NCI-H1417 (cell line): Measurements from ENCODE around the gene PINLYP.

Experiments used
- DNase-seq, 3 experiments: peaks; one replicate each; lab custom pipeline; 2025; lab: John Stamatoyannopoulos, UW

PINLYP gene

DNA sequence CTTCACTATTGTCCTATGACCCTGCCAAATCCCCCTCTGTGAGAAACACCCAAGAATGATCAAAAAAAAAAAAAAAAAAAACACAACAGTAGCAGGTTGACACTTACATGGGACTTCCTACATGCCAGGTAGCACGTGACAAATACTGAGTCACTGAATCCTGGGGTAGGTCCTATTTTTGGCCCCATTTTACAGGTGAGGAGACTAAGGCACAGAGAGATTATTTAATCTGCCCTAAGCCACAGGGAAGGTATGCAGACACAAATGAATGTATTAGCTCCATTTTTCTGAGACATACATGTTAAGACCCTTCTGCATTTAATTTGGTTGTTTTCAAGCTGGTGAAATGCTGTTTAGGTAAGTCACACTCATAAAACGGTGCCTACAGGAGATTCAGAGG, 26.9 kb upstream of the PINLYP start:
- no peak for DNase-seq

- DNase-seq, result no peak
Measured at GRCh38 chr19:43551399-43552197, 24.0 kb upstream of the PINLYP start.

DNA sequence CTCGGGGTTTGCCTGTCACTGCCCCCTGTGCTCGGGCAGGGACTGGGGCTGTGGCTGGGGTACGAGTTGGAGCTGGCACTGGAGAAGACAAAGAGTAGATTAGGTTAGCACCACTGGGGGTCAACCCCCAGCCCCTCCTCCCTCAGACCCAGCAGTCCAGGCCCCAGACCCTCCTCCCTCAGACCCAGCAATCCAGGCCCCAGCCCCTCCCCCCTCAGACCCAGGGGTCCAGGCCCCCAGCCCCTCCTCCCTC, 23.5 kb upstream of the PINLYP start:
- no peak for DNase-seq

DNA sequence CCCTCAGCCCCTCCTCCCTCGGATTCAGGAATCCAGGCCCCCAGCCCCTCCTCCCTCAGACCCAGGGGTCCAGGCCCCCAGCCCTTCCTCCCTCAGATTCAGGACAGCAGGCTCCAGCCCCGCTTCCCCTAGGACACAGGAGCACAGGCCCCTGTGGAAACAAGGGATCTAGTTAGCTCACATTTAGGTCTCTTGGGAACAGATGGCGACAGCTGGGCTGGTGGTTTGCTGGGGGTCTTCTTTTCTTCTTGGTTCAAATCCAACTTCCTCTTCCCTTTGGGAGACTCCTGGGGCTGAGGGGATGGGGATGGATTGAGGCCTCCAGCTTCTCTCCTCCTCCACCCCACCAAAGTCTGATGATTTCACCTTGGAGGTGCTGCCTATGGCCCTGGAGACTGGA, 23.0 kb upstream of the PINLYP start:
- no peak for DNase-seq

- DNase-seq, result no peak
Measured at GRCh38 chr19:43553656-43554055, 21.9 kb upstream of the PINLYP start.

DNA sequence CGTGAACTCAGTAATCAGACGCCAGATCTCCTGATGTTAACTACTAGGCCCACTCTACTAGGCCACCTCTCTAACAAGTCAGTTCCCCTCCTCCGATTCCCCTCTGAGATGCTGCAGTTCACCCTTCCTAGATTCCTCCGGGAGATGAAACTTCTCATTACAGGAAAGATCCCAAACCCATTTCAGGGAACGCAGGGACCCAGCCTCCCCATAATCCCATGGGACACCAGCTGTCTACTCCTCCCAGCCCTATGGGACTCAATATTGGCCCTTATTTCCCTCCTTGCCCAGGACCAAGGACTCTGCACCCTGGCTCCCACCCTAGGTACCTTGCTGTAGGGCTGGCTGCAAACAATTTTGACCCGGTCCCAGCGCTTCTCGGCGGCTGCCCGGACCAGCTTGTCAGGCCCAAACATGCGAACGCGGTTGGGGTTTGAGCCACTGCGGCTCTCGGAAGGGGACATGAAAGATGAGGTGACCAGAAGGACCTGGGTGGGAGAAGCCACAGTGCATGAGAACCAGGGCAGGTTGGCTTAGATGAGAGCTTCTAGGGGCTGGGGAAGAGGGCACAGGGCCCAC, 21.2 kb upstream of the PINLYP start:
- peak in 1 of 3 experiments; percentile 1 for DNase-seq

DNA sequence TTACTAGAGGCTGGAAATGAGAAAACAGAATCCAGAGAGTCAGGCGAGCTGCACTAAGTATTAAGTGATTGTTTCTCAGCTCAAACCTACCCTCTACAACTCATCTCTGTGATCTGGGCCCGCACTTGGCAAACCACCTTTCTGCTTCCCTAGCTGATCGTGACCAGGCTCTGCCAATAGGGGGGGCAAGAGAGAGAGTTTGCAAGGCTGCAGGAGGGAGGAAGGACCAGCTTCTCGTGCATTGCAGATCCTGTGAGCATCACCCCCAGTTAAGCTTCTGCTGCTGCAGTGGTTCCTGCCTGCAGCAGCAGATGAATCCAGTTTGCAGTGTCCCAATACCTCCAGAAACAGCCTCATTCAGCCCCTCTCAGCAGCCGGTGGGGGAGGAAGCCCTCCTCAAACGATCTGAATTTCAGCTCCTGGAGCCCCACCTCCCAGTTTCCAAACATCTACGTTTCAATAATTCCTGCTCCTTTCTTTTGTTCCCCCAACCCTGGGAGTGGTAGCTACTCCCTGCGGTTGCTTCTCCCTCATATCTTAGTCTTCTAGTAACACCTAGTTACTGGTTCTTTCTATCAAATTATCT, 20.3 kb upstream of the PINLYP start:
- DNase-seq, result peak; percentile 28 to 77 (median 57)

DNA sequence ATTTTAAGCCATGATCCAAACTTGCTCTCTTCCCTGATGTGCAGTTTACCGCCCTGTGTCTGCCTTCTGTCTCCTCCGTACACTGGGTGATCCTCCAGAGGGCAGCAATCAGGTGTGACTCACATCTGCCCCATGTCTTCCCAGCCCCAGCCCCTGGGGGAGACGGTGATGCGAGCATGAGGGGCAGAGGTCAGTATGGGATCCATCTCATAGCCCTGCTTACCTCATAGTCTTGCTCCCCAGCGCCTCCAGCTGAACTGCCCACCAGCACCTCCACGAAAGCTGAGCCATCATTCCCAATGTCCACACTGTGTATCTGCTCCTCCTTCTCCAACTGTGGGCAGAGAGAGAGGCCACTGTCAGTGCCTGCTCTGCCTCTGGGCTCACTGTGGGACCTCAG, 14.9 kb upstream of the PINLYP start:
- no peak for DNase-seq

- no peak for DNase-seq
Measured at GRCh38 chr19:43561139-43561970, 14.2 kb upstream of the PINLYP start.

DNA sequence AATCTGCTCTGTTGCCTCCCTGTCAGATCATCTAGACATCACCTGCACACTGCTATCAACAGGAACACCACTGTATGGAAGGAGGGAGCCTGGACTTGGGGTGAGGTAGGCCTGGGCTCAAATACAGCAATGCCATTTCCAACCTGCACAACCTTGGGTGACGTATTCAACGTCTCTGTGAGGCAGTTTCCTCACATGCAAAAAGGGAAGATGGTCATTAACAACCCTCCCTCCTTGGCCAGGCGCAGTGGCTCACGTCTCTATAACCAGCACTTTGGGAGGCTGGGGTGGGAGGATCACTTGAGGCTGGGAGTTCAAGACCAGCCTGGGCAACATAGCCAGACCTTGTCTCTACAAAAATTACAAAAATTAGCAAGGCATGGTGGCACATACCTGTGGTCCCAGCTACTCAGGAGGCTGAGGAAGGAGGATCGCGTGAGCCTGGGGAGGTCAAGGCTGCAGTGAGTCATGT, 13.3 kb upstream of the PINLYP start:
- no peak for DNase-seq

GRCh38 chr19:43562698-43563241, 12.8 kb upstream of the PINLYP start:
- peak in 2 of 3 experiments; percentile 50 to 81 for DNase-seq

- peak in 1 of 3 experiments; percentile 29 for DNase-seq
Measured at GRCh38 chr19:43563816-43564457, 11.7 kb upstream of the PINLYP start.

- DNase-seq, result no peak
Measured at GRCh38 chr19:43564800-43565199, 10.8 kb upstream of the PINLYP start.

GRCh38 chr19:43569657-43570056, 5.9 kb upstream of the PINLYP start:
- DNase-seq, result no peak

DNA sequence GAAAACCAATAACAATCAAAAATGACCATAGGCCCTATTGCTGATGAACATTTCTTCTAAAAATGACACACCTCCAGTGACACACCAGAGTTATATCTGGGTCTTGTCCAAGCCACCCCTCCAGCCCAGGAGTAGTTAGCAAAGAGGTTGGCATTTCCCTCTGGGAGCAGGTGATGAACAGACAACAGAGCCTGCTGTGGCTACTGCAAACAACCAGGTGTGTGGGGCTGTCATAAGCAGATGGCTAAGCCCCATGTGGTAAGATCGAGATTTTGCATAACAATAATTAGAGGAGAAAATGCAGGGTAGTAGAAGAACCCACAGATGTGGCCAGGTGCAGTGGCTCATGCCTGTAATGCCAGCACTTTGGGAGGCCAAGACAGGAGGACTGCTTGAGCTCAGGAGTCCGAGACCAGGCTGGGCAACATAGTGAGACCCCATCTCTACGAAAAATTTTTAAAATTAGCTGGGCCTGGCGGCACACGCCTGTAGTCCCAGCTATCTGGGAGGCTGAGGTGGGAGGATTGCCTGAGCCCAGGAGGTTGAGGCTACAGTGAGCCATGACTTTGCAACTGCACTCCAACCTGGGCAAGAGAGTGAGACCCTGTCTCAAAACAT, 5.3 kb upstream of the PINLYP start:
- peak in 2 of 3 experiments; percentile 62 to 88 for DNase-seq

GRCh38 chr19:43572171-43572588, 3.4 kb upstream of the PINLYP start:
- DNase-seq, result peak in 2 of 3 experiments; percentile 56 to 86

DNA sequence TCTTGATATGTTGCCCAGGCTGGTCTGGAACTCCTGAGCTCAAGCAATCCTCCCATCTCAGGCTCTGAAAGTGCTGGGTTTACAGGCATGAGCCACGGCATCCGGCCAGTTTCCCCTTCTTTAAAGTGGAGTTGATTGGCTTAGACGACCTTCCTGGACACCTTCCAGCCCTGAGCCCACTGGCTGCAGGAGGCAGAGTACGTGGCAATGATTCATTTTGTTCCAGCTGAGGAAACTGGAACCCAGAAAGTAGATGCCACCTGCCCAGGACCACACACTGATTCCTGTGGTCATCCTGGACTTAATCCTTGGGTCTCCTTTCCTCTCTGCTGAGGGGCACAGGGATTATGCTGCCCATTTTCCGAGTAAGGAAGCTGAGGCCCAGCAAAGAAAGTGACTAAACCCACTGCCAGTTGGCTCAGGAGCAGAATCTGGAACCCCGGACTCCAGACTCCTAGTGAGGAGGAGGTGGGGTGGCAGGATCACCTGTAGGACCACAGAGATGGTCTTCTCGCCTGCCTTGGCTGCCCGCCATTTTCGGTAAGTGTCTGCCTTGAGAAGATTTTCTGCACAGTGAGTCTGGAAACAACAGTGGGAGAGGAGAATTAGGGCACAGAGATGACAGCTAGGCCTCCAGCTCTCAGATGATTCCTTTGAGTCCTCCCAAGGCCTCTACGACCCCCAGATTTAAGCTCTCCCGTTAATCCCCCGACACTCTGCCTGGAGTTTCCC, 1.0 kb upstream of the PINLYP start:
- peak in 1 of 3 experiments; percentile 49 for DNase-seq

DNA sequence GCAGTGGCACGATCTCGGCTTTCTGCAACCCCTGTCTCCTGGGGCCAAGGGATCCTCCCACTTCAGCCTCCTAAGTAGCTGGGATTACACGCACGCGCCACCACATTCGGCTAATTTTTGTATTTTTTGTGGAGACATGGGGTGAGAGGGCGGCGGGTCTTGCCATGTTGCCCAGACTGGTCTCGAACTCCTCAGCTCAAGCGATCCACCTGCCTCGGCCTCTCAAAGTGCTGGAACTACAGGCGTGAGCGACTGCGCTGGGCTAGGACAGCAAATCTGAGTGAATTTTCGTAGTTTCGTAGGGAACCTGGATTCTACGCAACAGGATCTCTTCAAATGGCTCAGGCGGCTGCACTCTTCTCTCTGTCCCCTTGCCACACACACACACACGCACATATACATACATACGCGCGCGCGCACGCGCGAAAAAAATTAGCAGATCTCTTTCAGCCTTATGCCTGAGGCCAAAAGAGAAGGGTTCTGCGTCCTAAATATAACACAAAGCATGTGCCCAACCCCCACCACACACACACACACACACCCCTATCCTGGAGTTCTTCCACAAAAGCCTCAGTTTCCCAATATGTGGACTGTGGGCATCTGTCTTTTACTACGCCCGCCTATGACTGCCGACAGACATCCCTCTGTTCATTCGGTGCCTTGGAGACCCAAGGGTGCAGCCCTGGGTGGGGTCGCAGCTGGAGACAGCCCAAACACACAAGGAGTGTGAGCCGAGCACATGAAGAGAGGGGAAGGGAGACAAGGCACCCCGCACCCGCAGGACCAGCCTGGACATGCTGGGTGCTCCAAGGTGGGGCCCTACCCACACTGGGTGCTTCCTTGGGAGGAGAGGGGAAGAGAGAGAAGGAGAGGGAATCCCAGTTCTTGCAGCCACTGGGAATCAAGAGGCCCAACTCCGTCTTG, 616 bp downstream of the PINLYP start:
- peak; percentile 39 to 74 (median 68) for DNase-seq

GRCh38 chr19:43578787-43579186, 3.2 kb downstream of the PINLYP start:
- no peak for DNase-seq
